Activated CD4-positive, alpha-beta memory T cell treated with anti-CD3 and anti-CD28 coated beads, Interleukin-2, amount 10 ng/mL, durations not matched to agents 7 days and 5 days (primary cell): ENCODE measurements around the gene NTRK2. TPM values are rescaled to one million over a fixed set of nuclear protein-coding genes. Genes with fewer than 3 reads are reported as not detected.

Experiments
- CTCF ChIA-PET: fragments of 350-600 bp; sonication (Branson Sonifier 250); formaldehyde crosslinking; loops from one replicate; lab custom pipeline; 2021; ENCODE audit warnings: antibody characterized with exemption, inconsistent platforms; lab: Charles Lee
- POLR2A ChIA-PET: fragments of 350-600 bp; sonication (Branson Sonifier 250); formaldehyde crosslinking; loops from one replicate; lab custom pipeline; 2021; ENCODE audit warnings: antibody characterized with exemption; lab: Charles Lee
- DNase-seq: peaks from one replicate; pipeline ENCODE4 v3.0.0-alpha.2; 2020
- H3K27ac Mint-ChIP-seq: one replicate; pipeline ENCODE4 v1.8.0; 2021; ENCODE audit warnings: mild to moderate bottlenecking, mixed read lengths
- H3K27me3 Mint-ChIP-seq: one replicate; pipeline ENCODE4 v1.8.0; 2021; ENCODE audit warnings: mixed read lengths
- H3K36me3 Mint-ChIP-seq: one replicate; pipeline ENCODE4 v1.8.0; 2021; ENCODE audit warnings: low read depth, mixed read lengths
- H3K4me1 Mint-ChIP-seq: one replicate; pipeline ENCODE4 v1.8.0; 2021; ENCODE audit warnings: mixed read lengths
- H3K4me3 Mint-ChIP-seq: one replicate; pipeline ENCODE4 v1.8.0; 2021; ENCODE audit warnings: mild to moderate bottlenecking, mixed read lengths
- H3K9me3 Mint-ChIP-seq: one replicate; pipeline ENCODE4 v1.8.0; 2021; ENCODE audit warnings: mixed read lengths
- total RNA-seq, 2 experiments: library from RNA; stranded (reverse); gene quantifications; one replicate each; pipeline ENCODE4 v1.2.3, GENCODE V29; 2021

Gene NTRK2
- total RNA-seq, 2 experiments from 2014 or later: 2.2 to 2.3 TPM

DNA sequence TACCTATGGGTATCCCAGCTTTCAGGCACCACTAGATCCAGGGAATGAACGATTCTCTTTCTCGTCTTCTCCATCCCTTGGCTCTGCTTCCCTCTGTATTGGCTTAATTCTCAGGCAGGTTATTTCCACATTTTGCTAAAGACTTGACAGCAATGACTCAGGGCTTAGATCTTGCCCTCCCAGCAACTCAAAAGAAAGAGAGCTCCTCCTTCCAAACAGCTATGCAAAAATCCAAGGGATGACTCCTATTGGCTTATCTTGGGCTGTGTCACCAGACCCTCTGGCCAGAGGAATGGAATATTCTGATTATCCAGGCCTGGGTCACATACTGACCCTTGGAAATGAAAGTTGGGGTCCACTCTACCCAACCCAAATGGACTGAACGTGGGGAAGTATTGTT is 270.2 kb downstream of the NTRK2 start:
- Mint-ChIP-seq H3K36me3 (no peaks in the 10 kb centered on the region), H3K27me3 (no peaks in the 10 kb centered on the region), H3K9me3 (no peaks in the 10 kb centered on the region), H3K4me3 (no peak overlapping the region), H3K27ac (no peak overlapping the region), H3K4me1 (no peaks in the 10 kb centered on the region)
- POLR2A ChIA-PET: no interaction called here
- no peak for DNase-seq
- CTCF ChIA-PET: no interaction called here

DNA sequence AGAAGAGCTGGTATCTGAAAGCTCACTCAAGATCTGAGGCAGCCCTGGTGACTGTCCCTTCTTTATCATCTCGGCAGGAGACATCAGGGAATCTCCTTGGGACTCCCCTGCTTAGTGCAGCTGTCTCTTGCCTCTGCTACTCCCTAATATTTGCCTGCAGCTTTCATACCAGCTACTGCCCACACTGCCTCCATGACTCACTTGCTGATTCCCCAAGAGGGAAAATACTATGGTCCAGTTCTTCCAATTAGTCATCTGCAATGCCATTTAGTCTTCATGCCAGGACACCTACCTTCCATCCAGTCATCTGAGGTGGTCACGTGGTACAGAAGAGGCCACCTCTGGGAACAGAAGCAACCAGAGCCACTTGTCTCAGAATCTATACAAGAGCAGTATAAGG is 270.8 kb downstream of the NTRK2 start:
- CTCF ChIA-PET: no interaction called here

DNA sequence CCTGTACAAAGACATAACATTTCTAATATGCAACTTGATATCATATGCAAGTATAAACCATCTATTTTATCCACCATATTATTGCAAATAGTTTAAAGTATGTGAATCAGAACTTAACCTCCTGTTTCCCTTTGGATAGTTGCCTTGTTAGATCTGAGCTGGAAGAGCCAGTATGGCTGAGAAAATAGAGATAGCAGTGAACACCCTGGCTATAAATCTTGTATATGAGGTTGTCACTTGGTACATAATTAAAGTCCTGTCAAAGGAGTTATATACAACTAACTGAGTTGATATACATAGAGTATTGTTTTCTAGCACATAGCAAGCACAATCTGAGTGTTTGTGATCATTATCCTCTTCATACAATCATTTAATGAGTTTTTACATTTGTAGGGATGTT is 272.3 kb downstream of the NTRK2 start:
- no peak for DNase-seq
- H3K27me3 Mint-ChIP-seq: no peaks in the 10 kb centered on the region
- H3K27ac Mint-ChIP-seq: no peak overlapping the region
- H3K36me3 Mint-ChIP-seq: no peaks in the 10 kb centered on the region
- ChIA-PET POLR2A (no interaction called here), CTCF (no interaction called here)
- H3K4me3 Mint-ChIP-seq: no peak overlapping the region
- no peaks in the 10 kb centered on the region for H3K9me3 Mint-ChIP-seq
- H3K4me1 Mint-ChIP-seq: no peaks in the 10 kb centered on the region

More for the DNA sequence above, 270.8 kb downstream of the NTRK2 start:
- Mint-ChIP-seq H3K9me3 (no peaks in the 10 kb centered on the region), H3K27ac (no peak overlapping the region), H3K36me3 (no peaks in the 10 kb centered on the region), H3K4me1 (no peaks in the 10 kb centered on the region), H3K4me3 (no peak overlapping the region), H3K27me3 (no peaks in the 10 kb centered on the region)
- POLR2A ChIA-PET: no interaction called here
- DNase-seq: no peak

DNA sequence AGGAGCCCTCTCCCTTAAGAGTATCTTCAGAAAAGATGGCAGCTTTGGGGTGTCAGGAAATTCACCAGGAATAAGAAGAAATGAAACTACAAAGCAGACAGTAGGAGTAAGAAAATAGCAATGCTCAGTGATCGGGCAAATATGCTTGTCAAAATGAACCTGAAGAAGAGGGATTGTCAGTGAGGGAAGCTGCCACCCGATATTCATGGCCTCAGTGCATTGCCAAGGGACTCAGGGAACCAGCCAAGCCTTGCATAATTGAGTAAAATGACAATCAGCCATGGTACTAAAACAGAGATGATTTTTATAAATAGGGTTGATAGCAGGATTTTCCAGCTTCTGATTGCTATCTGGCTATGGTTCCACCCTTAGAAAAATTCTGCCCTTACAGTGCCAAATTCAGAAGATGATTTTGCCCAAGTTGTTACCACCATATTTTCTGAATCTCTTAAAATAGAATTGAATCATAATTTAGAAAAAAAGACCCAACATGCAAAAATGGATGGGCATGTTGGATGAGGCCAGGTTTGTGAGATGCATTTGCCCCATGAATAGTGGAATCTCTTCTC is 274.0 kb downstream of the NTRK2 start:
- H3K27me3 Mint-ChIP-seq: no peaks in the 10 kb centered on the region
- no peak overlapping the region for H3K27ac Mint-ChIP-seq
- H3K4me1 Mint-ChIP-seq: no peaks in the 10 kb centered on the region
- ChIA-PET POLR2A (no interaction called here), CTCF (no interaction called here)
- no peak overlapping the region for H3K4me3 Mint-ChIP-seq
- no peaks in the 10 kb centered on the region for H3K36me3 Mint-ChIP-seq
- no peak for DNase-seq
- H3K9me3 Mint-ChIP-seq: no peaks in the 10 kb centered on the region

DNA sequence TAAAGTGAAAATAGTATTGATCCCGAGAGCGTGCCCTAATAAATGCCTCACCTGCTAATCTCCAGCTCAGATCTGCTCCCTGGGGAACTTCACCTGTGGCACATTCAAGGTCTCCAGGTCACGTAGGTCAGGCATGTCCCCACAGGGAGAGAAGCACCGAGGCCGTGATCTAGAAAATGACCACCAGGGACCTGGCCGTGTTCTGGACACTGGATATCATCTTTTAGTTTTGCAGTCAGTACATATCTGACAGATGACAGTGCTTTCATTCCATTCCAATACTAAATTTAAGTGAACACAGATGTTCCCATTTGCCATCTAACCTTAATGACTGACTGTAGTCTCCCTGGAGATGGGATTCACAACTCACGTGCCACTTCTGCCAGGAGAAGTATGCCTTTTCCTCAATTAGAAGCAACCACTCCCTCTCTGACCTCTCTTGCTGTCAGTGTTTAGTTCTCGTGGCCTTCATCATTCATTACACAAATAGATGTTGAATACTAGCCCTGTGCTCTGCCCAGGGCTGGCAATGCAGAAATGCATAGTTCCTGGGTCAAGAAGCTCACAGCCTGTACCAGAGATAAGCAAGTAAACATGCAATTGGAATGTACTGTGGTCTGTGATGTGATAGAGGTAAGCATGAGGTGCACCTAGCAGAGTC is 276.5 kb downstream of the NTRK2 start:
- DNase-seq: no peak
- no peak overlapping the region for H3K27ac Mint-ChIP-seq
- no peak overlapping the region for H3K4me3 Mint-ChIP-seq
- ChIA-PET POLR2A (no interaction called here), CTCF (interaction anchor here (1.5 kb wide), 1 partner anchor 8 kb away, joined by 3 read pairs; no protein-coding TSS in a partner anchor)
- H3K4me1 Mint-ChIP-seq: no peaks in the 10 kb centered on the region
- H3K36me3 Mint-ChIP-seq: no peaks in the 10 kb centered on the region
- H3K27me3 Mint-ChIP-seq: no peaks in the 10 kb centered on the region
- no peaks in the 10 kb centered on the region for H3K9me3 Mint-ChIP-seq

DNA sequence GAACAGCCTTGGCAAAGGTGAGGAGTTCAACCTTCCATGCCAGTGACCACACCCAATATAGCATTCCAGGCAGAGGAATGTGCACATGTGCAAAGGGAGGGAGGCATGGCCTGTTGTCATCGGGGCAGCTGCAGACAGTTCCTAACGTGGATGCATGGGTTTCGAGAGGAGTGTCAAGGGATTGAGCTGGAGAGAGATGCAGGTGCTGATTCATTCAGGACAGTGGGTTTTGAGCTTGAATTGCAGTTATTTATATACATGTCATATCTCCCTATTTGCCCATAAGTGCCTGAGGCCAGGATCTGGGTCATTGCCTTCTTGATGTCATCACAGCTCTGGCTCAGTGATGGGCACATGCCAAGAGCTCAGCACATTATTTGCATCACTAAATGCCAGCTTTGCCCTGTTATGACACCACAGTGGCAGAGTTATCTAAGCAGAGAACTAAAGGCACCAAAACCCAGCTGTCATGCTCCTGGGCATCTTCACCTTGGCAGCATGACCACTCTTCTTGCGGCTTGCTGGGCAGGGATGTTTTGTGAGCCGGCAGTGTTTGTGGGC is 278.0 kb downstream of the NTRK2 start:
- POLR2A ChIA-PET: no interaction called here
- no peak overlapping the region for H3K4me3 Mint-ChIP-seq
- no peaks in the 10 kb centered on the region for H3K9me3 Mint-ChIP-seq
- H3K36me3 Mint-ChIP-seq: no peaks in the 10 kb centered on the region
- CTCF ChIA-PET: no interaction called here
- no peak for DNase-seq
- H3K4me1 Mint-ChIP-seq: no peaks in the 10 kb centered on the region
- no peaks in the 10 kb centered on the region for H3K27me3 Mint-ChIP-seq
- no peak overlapping the region for H3K27ac Mint-ChIP-seq

DNA sequence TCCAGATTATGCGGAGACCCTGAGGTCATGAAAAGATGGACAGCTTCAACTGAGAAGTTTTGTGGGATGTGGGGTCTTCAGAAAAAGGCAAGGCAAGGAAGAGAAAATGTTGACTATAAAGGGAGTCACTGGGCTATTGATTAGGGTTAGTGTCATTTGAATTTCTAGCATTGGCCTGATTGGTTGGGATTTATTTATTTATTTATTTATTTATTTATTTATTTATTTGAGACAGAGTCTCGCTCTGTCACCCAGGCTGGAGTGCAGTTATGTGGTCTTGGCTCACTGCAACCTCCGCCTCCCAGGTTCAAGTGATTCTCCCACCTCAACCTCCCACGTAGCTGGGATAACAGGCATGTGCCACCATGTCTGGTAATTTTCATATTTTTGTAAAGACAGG is 279.7 kb downstream of the NTRK2 start:
- no peak overlapping the region for H3K27ac Mint-ChIP-seq
- CTCF ChIA-PET: no interaction called here
- H3K9me3 Mint-ChIP-seq: no peaks in the 10 kb centered on the region
- no peak overlapping the region for H3K4me3 Mint-ChIP-seq
- POLR2A ChIA-PET: no interaction called here
- no peak for DNase-seq
- no peaks in the 10 kb centered on the region for H3K27me3 Mint-ChIP-seq
- H3K36me3 Mint-ChIP-seq: no peaks in the 10 kb centered on the region
- peaks cover 5% of the 10 kb centered on the region for H3K4me1 Mint-ChIP-seq

DNA sequence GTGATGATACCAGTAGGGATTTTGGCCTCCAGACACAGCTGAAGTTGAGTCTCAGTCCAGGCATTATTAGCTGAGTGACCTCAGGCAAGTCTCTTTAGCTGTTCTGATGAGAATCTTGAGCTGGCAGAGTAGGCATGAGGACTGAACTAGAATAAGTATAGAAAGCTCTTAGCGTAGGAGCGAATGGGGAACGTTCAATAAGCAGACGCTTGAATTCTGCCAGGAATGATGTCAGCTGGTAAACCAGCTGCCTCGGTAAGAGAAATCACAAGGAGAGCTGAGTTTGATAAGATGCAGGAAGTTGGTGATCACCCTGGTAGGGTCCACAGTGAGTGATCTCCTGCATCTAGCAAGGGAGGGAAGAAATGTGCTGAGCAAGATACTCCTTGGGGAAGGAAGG is 280.4 kb downstream of the NTRK2 start:
- Mint-ChIP-seq H3K27me3 (no peaks in the 10 kb centered on the region), H3K4me3 (no peak overlapping the region), H3K27ac (no peak overlapping the region), H3K36me3 (no peaks in the 10 kb centered on the region), H3K4me1 (peaks cover 5% of the 10 kb centered on the region), H3K9me3 (no peaks in the 10 kb centered on the region)
- no peak for DNase-seq
- ChIA-PET CTCF (no interaction called here), POLR2A (no interaction called here)

DNA sequence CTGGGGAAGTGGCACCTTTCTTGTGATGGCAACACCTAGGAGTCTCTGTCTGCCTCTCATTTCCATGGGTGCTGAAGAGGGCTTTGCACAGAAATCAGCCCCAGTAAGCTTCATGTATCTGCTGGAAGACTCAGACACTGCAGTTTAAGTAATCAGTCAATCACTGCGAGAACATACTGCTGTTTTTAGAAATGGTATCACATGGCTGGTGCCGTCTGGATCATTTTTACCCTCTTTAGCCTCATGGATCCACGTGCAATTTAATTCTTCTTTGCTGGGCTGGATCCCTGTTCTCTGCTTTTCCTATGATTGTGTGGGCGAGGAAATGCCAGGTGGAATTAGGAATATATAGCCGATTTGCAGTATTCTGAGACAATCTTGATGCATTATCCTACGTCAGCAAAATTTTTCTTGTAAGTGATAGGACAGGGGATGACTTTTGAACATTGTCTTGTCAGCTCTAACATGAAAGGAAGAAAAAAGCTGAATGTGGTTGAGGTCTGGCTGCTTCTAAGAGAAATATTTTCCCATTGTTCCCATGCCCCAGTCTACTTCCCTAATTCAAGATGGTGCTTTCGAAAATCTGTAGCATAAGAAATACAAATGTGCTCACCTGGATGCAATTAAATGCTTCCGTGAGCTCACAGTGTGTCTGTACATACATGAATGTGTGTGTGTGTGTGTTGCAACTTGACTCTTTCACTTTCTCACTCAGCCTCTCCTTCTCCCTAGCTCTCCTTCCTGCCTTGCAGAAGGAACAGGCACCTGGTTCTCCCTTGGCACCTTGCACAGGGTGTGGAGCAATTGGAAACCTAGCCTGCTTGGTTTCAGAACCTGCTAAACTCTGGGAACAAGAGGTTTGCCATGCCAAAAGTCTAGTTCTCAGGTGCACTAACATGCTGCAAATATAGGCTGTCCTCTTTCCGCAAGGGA is 281.6 kb downstream of the NTRK2 start:
- ChIA-PET CTCF (interaction anchor here (0.7 to 1.2 kb wide), 2 partner anchors 9 to 253 kb away, joined by 3 read pairs; no protein-coding TSS in a partner anchor), POLR2A (no interaction called here)
- H3K4me3 Mint-ChIP-seq: no peak overlapping the region
- DNase-seq: no peak
- H3K27ac Mint-ChIP-seq: no peak overlapping the region
- H3K36me3 Mint-ChIP-seq: no peaks in the 10 kb centered on the region
- H3K9me3 Mint-ChIP-seq: no peaks in the 10 kb centered on the region
- H3K4me1 Mint-ChIP-seq: peaks cover 5% of the 10 kb centered on the region
- no peaks in the 10 kb centered on the region for H3K27me3 Mint-ChIP-seq

DNA sequence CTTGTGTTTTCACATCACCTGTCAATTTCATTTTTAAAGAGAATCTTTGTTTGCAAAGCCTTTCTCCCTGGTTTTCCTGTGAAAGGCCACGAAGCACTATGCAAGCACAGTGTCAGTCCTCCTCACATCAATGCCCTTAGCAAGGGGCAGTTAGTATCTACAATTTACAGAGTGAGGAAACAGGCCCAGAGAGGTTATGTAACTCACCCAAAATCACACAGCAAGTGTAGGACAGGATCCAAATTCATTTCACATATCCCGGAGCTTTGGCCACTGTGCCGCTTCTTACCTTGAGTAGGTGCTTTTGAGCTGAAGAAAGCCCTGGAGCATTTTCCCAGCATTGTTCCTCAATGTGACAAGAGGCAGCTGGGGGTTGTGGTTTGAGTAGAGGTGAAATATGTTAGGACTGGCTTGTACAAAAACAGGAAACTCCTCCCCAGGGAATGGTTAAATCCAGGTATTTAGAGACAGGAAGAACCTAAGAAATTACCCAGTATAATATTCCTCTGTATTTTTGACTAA is 283.8 kb downstream of the NTRK2 start:
- Mint-ChIP-seq H3K27ac (no peak overlapping the region), H3K9me3 (no peaks in the 10 kb centered on the region), H3K4me1 (peaks cover 5% of the 10 kb centered on the region), H3K27me3 (peaks cover 2% of the 10 kb centered on the region), H3K36me3 (no peaks in the 10 kb centered on the region), H3K4me3 (no peak overlapping the region)
- no peak for DNase-seq
- POLR2A ChIA-PET: no interaction called here
- CTCF ChIA-PET: interaction anchor here (2.1 kb wide), 1 partner anchor 556 kb away, joined by 5 read pairs; no protein-coding TSS in a partner anchor

DNA sequence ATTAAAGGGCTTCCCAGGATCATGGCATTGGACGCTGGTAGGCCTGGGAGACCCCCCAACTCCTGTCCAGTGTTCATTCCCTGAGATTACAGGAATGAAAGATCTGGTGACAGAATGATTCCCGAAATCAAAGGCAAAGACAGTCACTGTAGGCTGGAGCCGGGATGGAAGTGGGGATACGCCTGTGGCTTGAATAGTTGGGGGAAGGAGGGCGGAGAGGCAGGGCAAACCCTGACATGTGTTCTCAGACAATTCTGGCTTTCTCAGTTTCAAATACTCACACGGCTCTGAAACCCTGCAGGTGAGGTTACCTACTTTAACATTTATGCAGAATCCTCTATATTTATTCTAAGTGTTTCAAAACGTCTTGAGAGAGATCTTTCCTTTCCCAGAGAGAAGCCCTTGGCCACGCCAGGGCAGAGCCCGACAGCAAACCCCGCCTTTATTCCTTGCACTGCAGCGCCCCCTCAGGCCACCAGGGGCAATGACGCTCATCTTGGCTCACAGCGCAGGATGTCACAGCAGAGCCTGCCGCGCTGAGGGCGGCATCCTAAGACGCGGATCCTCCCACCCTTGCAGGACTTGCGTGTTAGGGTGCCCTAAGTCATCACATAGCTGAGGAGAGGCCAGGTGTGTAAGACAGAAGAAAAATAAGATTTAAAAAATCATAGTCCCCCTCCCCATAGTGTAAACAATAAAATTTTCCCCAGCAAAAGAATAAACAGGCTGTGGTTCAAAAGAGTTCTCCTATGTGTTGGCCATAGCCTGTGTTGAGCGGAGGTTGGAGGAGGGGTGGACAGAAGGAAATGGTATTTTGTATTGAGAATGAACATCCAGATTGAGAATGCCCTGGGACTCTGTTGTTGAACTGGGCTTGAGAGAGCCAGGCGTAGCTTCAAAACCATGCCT is 284.5 kb downstream of the NTRK2 start:
- ChIA-PET POLR2A (no interaction called here), CTCF (interaction anchor here (0.6 to 2.1 kb wide), 3 partner anchors 8 to 557 kb away, joined by 3 to 5 read pairs (median 3); no protein-coding TSS in a partner anchor)
- DNase-seq: peak; percentile 65
- no peak overlapping the region for H3K27ac Mint-ChIP-seq
- peaks cover 5% of the 10 kb centered on the region for H3K4me1 Mint-ChIP-seq
- no peaks in the 10 kb centered on the region for H3K9me3 Mint-ChIP-seq
- peaks cover 2% of the 10 kb centered on the region for H3K27me3 Mint-ChIP-seq
- no peaks in the 10 kb centered on the region for H3K36me3 Mint-ChIP-seq
- H3K4me3 Mint-ChIP-seq: no peak overlapping the region

DNA sequence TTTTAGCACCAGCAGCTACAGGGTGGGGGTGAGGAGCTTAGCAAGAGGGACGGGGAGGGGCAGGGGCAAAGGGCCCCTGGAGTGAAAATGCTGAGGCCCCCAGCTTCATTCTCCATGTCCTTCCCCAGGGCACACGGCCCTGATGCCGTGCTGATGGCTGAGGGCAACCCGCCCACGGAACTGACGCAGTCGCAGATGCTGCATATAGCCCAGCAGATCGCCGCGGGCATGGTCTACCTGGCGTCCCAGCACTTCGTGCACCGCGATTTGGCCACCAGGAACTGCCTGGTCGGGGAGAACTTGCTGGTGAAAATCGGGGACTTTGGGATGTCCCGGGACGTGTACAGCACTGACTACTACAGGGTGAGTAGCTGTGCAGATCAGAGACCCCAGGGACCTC is 285.6 kb downstream of the NTRK2 start:
- no peak overlapping the region for H3K27ac Mint-ChIP-seq
- CTCF ChIA-PET: no interaction called here

More for the DNA sequence above, 285.6 kb downstream of the NTRK2 start:
- Mint-ChIP-seq H3K9me3 (no peaks in the 10 kb centered on the region), H3K27me3 (peaks cover 2% of the 10 kb centered on the region), H3K4me1 (peaks cover 5% of the 10 kb centered on the region), H3K4me3 (no peak overlapping the region), H3K36me3 (no peaks in the 10 kb centered on the region)
- POLR2A ChIA-PET: no interaction called here
- DNase-seq: no peak
